ENCODE results near the gene CRADD. TPM values are rescaled to one million over a fixed set of nuclear protein-coding genes. Genes with fewer than 3 reads are reported as not detected.

Gene CRADD
- total RNA-seq, 4 donors from 2014 or later: 16.1 to 43.3 (median 26.5) TPM

GRCh38 chr12:93734784-93735183 lies 57.6 kb downstream of the CRADD start:
- intact Hi-C loops (cut with DNase I; ENCODE audit: low total_unique reads): no loop called here
- TF ChIP-seq CTCF (IDR thresholded peaks at IDR 0.05) (no peak), POLR2A (IDR thresholded peaks at IDR 0.05) (no peak)
- DNase-seq (ENCODE audit: low spot score in 2 of 2): no peak
- no peak overlapping the region for H3K4me3 ChIP-seq (ENCODE audit: low read depth, poor library complexity, severe bottlenecking)
- 94 to 100% methylated on average over 2 of the region's 2 CpGs for WGBS, 2 donors

GRCh38 chr12:93736640-93737178 lies 59.5 kb downstream of the CRADD start:
- DNase-seq (ENCODE audit: low spot score in 2 of 2): no peak
- intact Hi-C loops (cut with DNase I; ENCODE audit: low total_unique reads): no loop called here
- H3K4me3 ChIP-seq (ENCODE audit: low read depth, poor library complexity, severe bottlenecking): no peak overlapping the region
- TF ChIP-seq POLR2A (IDR thresholded peaks at IDR 0.05) (no peak), CTCF (IDR thresholded peaks at IDR 0.05) (no peak)

- no peak for TF ChIP-seq CTCF (IDR thresholded peaks at IDR 0.05)
- TF ChIP-seq POLR2A (IDR thresholded peaks at IDR 0.05): no peak
- DNase-seq (ENCODE audit: low spot score in 2 of 2): no peak
- WGBS, 2 donors: 54 to 56% methylated on average over 5 of the region's 5 CpGs
- no peak overlapping the region for H3K4me3 ChIP-seq (ENCODE audit: low read depth, poor library complexity, severe bottlenecking)
- intact Hi-C loops (cut with DNase I; ENCODE audit: low total_unique reads): no loop called here
These were observed 60.5 kb downstream of the CRADD start for GRCh38 chr12:93737457-93738198.

- DNase-seq (ENCODE audit: low spot score in 2 of 2): no peak
- TF ChIP-seq CTCF (IDR thresholded peaks at IDR 0.05) (no peak), POLR2A (IDR thresholded peaks at IDR 0.05) (no peak)
- WGBS, 2 donors: 74 to 76% methylated on average over 6 of the region's 6 CpGs
- intact Hi-C loops (cut with DNase I; ENCODE audit: low total_unique reads): no loop called here
- no peak overlapping the region for H3K4me3 ChIP-seq (ENCODE audit: low read depth, poor library complexity, severe bottlenecking)
These were observed 61.3 kb downstream of the CRADD start for GRCh38 chr12:93738199-93739058.

GRCh38 chr12:93740751-93741150 lies 63.6 kb downstream of the CRADD start:
- DNase-seq (ENCODE audit: low spot score in 2 of 2): no peak
- TF ChIP-seq CTCF (IDR thresholded peaks at IDR 0.05): no peak
- TF ChIP-seq POLR2A (IDR thresholded peaks at IDR 0.05): no peak
- intact Hi-C loops (cut with DNase I; ENCODE audit: low total_unique reads): no loop called here
- H3K4me3 ChIP-seq (ENCODE audit: low read depth, poor library complexity, severe bottlenecking): no peak overlapping the region
- WGBS, 2 donors: 48 to 62% methylated on average over 3 of the region's 3 CpGs
